Renal cortical epithelial cell (primary cell): ENCODE results near the gene CASZ1. TPM values are rescaled to one million over a fixed set of nuclear protein-coding genes. Genes with fewer than 3 reads are reported as not detected.

Experiments used
- DNase-seq: peaks from one replicate; pipeline ENCODE4 v3.0.0-alpha.2; 2011; ENCODE audit warnings: low read depth
- total RNA-seq: library from RNA; depleted of rRNA; stranded (reverse); fragments of >200 nt; gene quantifications from 2 replicates; pipeline ENCODE4 v1.2.3, GENCODE V29; 2014

CASZ1 gene
- total RNA-seq, 1 donor from 2014 or later: 8.9 TPM

- no peak for DNase-seq
Measured at GRCh38 chr1:10773851-10774614, 22.4 kb downstream of the CASZ1 start.

- DNase-seq: no peak
Measured at GRCh38 chr1:10773376-10773775, 23.1 kb downstream of the CASZ1 start.

GRCh38 chr1:10772711-10773110 is 23.7 kb downstream of the CASZ1 start:
- no peak for DNase-seq

GRCh38 chr1:10771789-10772188 is 24.7 kb downstream of the CASZ1 start:
- no peak for DNase-seq

- DNase-seq: no peak
Measured at GRCh38 chr1:10768552-10768951, 27.9 kb downstream of the CASZ1 start.

GRCh38 chr1:10767282-10767681 is 29.2 kb downstream of the CASZ1 start:
- no peak for DNase-seq

GRCh38 chr1:10765734-10766478 is 30.5 kb downstream of the CASZ1 start:
- DNase-seq: peak; percentile 29

GRCh38 chr1:10765304-10765703 is 31.1 kb downstream of the CASZ1 start:
- no peak for DNase-seq

- DNase-seq: no peak
Measured at GRCh38 chr1:10764296-10764798, 32.1 kb downstream of the CASZ1 start.

- DNase-seq: no peak
Measured at GRCh38 chr1:10762875-10763274, 33.6 kb downstream of the CASZ1 start.

GRCh38 chr1:10762153-10762523 is 34.3 kb downstream of the CASZ1 start:
- DNase-seq: no peak

- peak; percentile 44 for DNase-seq
Measured at GRCh38 chr1:10761503-10762152, 34.8 kb downstream of the CASZ1 start.

- no peak for DNase-seq
Measured at GRCh38 chr1:10760566-10761502, 35.6 kb downstream of the CASZ1 start.

GRCh38 chr1:10759413-10760200 is 36.8 kb downstream of the CASZ1 start:
- no peak for DNase-seq

GRCh38 chr1:10756842-10757241 is 39.6 kb downstream of the CASZ1 start:
- DNase-seq: no peak

- peak; percentile 36 for DNase-seq
Measured at GRCh38 chr1:10755970-10756521, 40.4 kb downstream of the CASZ1 start.

- DNase-seq: peak; percentile 37
Measured at GRCh38 chr1:10754568-10755329, 41.7 kb downstream of the CASZ1 start.

- DNase-seq: no peak
Measured at GRCh38 chr1:10753299-10753698, 43.1 kb downstream of the CASZ1 start.

GRCh38 chr1:10751561-10752085 is 44.8 kb downstream of the CASZ1 start:
- no peak for DNase-seq
